Colonic mucosa (tissue), 4 donors: ENCODE data around the gene ASCC3. TPM values are rescaled to one million over a fixed set of nuclear protein-coding genes. Genes with fewer than 3 reads are reported as not detected.
"Not testable (repeated sequence)": the region's sequence is repeated elsewhere in the genome, so short reads cannot be mapped to it uniquely, and the experiment has no call there.

ENCODE experiments used
- DNase-seq: peaks from one replicate; pipeline ENCODE4 v3.0.0-alpha.2; 2020
- H3K27ac ChIP-seq: fragments of 200-600 bp; one replicate; pipeline ENCODE4 v1.8.0; 2021
- H3K27me3 ChIP-seq: fragments of 200-600 bp; one replicate; pipeline ENCODE4 v1.8.0; 2021
- H3K36me3 ChIP-seq: fragments of 200-600 bp; one replicate; pipeline ENCODE4 v1.8.0; 2021
- H3K4me1 ChIP-seq: fragments of 200-600 bp; one replicate; pipeline ENCODE4 v1.8.0; 2021; ENCODE audit warnings: mild to moderate bottlenecking
- H3K4me3 ChIP-seq: fragments of 200-600 bp; one replicate; pipeline ENCODE4 v1.8.0; 2021
- H3K9ac ChIP-seq, 2 donors: one replicate each; pipeline ENCODE4 v1.7.0; 2013; ENCODE audit warnings: control low read depth in 2 of 2, low read depth in 2 of 2, low read length in 2 of 2
- H3K9me3 ChIP-seq: fragments of 200-600 bp; one replicate; pipeline ENCODE4 v1.8.0; 2021
- intact Hi-C: fragments of 100-400 bp; cut with DNase I; formaldehyde crosslinking; loops from one replicate; pipeline ENCODE4 v1.14.1; 2022
- total RNA-seq, 2 donors: library from RNA; stranded (reverse); fragmentation: NEBNext Ultra II Directional in 1 of 2; extraction: Animal tissue kit (Norgen Biotek cat#: 25700) in 1 of 2; gene quantifications; one replicate each; pipeline ENCODE4 v1.2.1, GENCODE V29; 2021
- TF ChIP-seq, protein P1 (sequence below): fragments of 200-600 bp; IDR thresholded peaks from one replicate; pipeline ENCODE4 v1.8.0; 2022; ENCODE audit warnings: antibody characterized with exemption, mild to moderate bottlenecking
- donor health status: healthy.
- donor health status: DM: no; HTN: no; CAD: no.
- donor health status: DM: no; HTN: no; CAD: no.

ASCC3 gene
- total RNA-seq, 2 donors from 2014 or later = 33.7 to 41.9 TPM

- Histone ChIP-seq H3K4me3 (no peak overlapping the region), H3K9ac (no peak overlapping the region), H3K36me3 (no peaks in the 10 kb centered on the region), H3K9me3 (no peaks in the 10 kb centered on the region), H3K27me3 (no peaks in the 10 kb centered on the region), H3K27ac (no peak overlapping the region), H3K4me1 (no peaks in the 10 kb centered on the region)
- TF ChIP-seq, protein P1, sequence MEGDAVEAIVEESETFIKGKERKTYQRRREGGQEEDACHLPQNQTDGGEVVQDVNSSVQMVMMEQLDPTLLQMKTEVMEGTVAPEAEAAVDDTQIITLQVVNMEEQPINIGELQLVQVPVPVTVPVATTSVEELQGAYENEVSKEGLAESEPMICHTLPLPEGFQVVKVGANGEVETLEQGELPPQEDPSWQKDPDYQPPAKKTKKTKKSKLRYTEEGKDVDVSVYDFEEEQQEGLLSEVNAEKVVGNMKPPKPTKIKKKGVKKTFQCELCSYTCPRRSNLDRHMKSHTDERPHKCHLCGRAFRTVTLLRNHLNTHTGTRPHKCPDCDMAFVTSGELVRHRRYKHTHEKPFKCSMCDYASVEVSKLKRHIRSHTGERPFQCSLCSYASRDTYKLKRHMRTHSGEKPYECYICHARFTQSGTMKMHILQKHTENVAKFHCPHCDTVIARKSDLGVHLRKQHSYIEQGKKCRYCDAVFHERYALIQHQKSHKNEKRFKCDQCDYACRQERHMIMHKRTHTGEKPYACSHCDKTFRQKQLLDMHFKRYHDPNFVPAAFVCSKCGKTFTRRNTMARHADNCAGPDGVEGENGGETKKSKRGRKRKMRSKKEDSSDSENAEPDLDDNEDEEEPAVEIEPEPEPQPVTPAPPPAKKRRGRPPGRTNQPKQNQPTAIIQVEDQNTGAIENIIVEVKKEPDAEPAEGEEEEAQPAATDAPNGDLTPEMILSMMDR = no peak
- DNase-seq = no peak
- intact Hi-C loops = no loop called here
Measured at GRCh38 chr6:100763617-100764241, 117.4 kb downstream of the ASCC3 start.

- no peak overlapping the region for H3K9ac ChIP-seq
- H3K4me1 ChIP-seq = no peaks in the 10 kb centered on the region
- intact Hi-C loops = no loop called here
- H3K4me3 ChIP-seq = no peak overlapping the region
- H3K9me3 ChIP-seq = no peaks in the 10 kb centered on the region
- H3K27ac ChIP-seq = no peak overlapping the region
- no peaks in the 10 kb centered on the region for H3K27me3 ChIP-seq
- no peaks in the 10 kb centered on the region for H3K36me3 ChIP-seq
- TF ChIP-seq, protein P1 = no peak
- no peak for DNase-seq
Measured at GRCh38 chr6:100761841-100762240, 119.3 kb downstream of the ASCC3 start.

DNA sequence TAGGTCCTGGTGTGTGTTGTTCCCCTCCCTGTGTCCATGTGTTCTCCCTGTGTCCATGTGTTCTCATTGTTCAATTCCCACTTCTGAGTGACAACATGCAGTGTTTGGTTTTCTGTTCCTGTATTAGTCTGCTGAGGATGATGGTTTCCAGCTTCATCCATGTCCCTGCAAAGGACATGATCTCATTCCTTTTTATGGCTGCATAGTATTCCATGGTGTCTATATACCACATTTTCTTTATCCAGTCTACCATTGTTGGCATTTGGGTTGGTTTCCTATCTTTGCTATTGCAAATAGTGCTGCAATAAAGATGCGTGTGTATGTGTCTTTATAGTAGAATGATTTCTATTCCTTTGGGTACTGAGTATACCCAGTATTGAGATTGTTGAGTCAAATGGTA is 122.7 kb downstream of the ASCC3 start:
- not testable (repeated sequence) for H3K36me3 ChIP-seq

GRCh38 chr6:100753421-100753820 is 127.7 kb downstream of the ASCC3 start:
- TF ChIP-seq, protein P1 = no peak
- Histone ChIP-seq H3K9me3 (no peaks in the 10 kb centered on the region), H3K27ac (no peak overlapping the region), H3K27me3 (no peaks in the 10 kb centered on the region), H3K36me3 (no peaks in the 10 kb centered on the region), H3K4me1 (no peaks in the 10 kb centered on the region), H3K4me3 (no peak overlapping the region), H3K9ac (no peak overlapping the region)
- intact Hi-C loops = no loop called here
- no peak for DNase-seq

More for the DNA sequence above, 122.7 kb downstream of the ASCC3 start:
- intact Hi-C loops, H3K9me3 ChIP-seq, DNase-seq, H3K27me3 ChIP-seq, H3K4me1 ChIP-seq, H3K27ac ChIP-seq, H3K9ac ChIP-seq, H3K4me3 ChIP-seq: not testable (repeated sequence)

- Histone ChIP-seq H3K36me3 (no peaks in the 10 kb centered on the region), H3K27ac (no peak overlapping the region), H3K9me3 (no peaks in the 10 kb centered on the region), H3K27me3 (no peaks in the 10 kb centered on the region), H3K9ac (no peak overlapping the region), H3K4me1 (no peaks in the 10 kb centered on the region), H3K4me3 (no peak overlapping the region)
- TF ChIP-seq, protein P1 = no peak
- intact Hi-C loops = no loop called here
- DNase-seq = no peak
Measured at GRCh38 chr6:100751590-100751989, 129.5 kb downstream of the ASCC3 start.

DNA sequence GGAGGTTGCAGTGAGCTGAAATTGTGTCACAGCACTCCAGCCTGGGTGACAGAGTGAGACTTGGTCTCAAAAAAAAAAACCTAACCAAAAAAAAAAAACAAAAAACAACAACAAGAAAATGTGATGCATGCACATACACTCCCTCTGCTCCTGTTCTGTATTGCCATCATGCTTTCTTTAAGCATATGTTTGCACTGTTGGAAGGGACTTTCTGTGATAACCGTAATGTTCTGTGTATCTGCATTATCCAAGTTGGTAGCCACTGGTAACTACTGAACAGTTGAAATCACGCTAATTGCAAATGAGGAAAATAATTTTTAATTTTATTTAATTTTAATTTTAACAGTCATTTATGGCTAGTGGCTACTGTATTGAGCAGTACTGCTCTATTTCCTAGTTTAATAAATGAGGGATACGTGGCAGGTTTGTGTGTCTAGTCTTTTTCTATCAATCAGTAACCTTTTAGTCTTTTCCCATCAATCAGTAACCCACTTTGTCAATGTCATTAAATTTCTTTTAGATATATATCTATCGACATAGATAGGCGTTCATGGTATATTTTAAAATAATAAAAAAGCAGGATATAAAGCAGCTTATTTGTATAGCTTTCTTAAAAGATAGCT is 135.6 kb downstream of the ASCC3 start:
- H3K36me3 ChIP-seq = no peaks in the 10 kb centered on the region
- no peak for DNase-seq
- no peak overlapping the region for H3K4me3 ChIP-seq
- no peaks in the 10 kb centered on the region for H3K4me1 ChIP-seq
- H3K9ac ChIP-seq = no peak overlapping the region
- intact Hi-C loops = no loop called here
- H3K27ac ChIP-seq = no peak overlapping the region
- no peaks in the 10 kb centered on the region for H3K27me3 ChIP-seq
- no peaks in the 10 kb centered on the region for H3K9me3 ChIP-seq
- TF ChIP-seq, protein P1 = no peak
